ENCODE data around the gene GSKIP. TPM values are rescaled to one million over a fixed set of nuclear protein-coding genes. Genes with fewer than 3 reads are reported as not detected.

Gene GSKIP
- polyA plus RNA-seq, 12 donors, result 9.2 to 22.4 (median 14.4) TPM; not detected in 1

DNA sequence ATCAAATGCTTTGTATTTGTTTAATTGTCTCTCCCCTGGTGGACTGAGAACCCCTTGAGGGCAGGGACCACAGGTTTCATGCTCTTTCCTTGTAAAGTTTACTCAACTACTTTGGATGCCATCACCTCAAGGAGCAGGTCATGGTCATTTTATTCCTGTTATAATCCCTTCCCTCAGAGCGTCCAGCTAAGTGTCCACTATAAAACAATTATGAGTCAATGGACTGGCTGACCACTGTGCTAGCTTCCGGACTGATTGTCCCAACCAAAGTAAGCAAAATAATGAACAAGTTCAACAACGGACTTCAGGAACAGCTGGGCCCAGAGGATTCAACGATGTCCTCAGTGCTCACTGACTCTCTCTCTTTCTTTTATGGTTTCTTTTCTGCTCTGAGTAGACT lies 46.8 kb downstream of the GSKIP start:
- no peak for DNase-seq

DNA sequence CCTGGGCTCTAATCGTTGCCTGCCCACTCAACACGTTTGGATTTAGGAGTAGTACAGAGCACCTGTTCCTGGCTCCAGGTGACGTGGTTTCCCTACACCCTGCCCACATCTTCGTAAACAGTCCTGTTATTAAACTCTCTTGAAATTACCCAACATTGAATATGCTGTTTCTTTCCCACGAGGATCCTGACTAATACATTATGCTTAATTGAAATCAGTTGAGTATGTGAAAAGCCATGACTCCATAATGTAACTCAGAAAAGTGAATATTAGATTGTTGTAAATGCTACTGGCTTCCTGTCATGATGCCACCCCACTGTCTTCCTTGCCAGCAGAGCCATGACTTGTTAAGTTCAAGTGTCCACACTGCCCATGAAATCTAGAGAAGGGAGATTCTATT lies 50.2 kb downstream of the GSKIP start:
- DNase-seq, result no peak

DNA sequence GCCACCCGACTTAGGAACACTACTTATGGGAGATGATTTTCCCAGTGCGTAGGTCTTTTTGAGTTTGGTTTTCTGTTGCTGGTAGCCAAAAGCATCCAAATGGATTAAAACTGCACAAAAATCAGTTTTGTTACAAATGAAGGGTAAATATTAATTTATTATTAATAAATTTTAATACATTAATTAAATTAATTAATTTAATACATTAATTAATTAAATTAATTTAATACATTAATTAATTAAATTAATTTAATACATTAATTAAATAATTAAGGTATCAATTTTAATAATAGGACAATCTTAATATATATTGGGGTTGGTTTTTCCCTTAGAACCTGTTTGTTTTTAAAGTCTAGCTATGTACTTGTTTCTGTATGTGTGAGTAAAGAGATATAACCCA lies 52.2 kb downstream of the GSKIP start:
- DNase-seq, result no peak

DNA sequence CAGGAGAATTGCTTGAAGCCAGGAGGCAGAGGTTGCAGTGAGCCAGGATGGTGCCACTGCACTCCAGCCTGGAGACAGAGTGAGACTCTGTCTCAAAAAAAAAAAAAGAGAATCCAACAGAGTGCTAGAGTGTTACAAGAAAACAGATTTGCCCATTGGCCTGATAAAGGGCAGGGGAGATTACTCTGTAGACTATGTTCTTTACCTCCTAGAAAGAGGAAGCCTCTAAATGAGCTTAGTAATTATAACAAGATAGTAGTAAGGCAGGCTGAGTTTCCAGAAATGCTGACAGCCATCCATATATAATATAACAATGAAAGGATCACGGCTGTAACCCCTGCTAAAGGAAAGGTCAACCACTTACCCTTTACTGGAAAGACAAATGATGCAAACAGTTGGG lies 53.0 kb downstream of the GSKIP start:
- no peak for DNase-seq

DNA sequence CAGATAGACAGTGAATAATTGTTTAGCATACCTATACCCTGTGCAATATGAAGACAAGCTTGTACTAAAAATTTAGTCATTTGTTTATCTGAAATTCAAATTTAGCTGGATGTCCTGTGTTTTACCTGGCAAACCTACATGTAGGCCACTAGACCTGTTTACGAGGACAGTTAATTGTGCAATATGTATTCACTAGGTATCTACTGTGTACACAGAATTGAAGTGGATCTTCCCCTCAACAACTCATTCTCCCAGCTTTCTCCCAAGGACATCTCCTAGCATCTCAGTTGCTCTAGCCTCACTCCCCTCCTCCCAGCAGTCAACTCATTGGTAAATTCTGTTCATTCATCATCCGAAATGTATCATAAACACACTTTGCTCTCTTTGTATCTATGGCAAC lies 53.9 kb downstream of the GSKIP start:
- DNase-seq, result no peak

DNA sequence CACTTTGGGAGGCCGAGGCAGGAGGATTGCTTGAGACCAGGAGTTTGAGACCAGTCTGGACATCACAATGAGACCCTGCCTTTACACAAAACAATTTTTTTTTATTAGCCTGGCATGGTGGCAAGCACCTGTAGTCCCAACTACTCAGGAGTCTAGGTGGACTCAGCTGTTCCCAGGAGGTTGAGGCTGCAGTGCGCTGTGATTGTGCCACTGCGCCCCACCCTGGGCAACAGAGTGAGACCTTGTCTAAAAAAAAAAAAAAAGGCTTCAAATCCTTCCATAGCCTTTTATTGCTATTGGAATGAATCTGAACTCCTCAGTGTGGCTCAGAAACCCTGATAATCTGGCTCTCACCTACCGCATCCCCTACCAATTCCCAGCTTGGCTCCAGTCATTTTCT lies 54.7 kb downstream of the GSKIP start:
- no peak for DNase-seq

DNA sequence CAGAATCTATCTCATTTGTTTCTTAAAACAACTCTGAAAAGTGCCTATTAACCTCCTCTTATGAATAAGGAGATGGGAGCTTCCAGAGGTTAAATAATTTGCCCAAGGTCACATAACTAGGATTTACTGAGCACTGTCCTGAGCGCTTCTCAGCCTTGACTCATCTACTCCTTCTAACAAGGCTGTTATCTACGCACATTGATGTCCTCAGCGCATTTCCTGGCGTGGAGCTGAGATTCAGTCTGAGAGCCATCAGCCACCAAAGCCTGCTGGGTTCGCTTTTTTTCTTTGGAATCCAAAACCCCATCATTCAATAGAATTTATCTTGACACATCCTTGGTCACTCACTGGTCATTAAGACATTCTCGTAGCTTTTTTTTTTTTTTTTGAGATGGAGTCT lies 57.9 kb downstream of the GSKIP start:
- DNase-seq, result no peak

DNA sequence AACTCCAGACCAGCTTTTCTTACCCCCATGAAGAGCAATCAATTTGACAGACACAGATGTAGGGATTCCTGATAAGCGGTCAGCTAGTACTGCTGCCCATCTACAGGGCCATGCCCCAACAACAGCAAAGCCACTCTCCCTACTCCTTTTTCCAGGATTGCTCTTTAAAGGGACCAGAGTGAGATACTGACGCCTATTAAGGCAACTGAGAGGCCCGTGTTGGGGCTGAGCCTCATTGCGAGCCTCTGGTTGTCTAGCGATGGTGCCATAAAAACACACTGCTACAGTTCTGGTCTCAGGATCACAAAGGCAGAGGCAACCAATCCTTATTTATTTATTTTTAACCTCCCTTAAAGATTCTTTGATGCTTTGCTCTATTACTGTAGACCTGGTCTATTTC lies 59.7 kb downstream of the GSKIP start:
- DNase-seq, result no peak

DNA sequence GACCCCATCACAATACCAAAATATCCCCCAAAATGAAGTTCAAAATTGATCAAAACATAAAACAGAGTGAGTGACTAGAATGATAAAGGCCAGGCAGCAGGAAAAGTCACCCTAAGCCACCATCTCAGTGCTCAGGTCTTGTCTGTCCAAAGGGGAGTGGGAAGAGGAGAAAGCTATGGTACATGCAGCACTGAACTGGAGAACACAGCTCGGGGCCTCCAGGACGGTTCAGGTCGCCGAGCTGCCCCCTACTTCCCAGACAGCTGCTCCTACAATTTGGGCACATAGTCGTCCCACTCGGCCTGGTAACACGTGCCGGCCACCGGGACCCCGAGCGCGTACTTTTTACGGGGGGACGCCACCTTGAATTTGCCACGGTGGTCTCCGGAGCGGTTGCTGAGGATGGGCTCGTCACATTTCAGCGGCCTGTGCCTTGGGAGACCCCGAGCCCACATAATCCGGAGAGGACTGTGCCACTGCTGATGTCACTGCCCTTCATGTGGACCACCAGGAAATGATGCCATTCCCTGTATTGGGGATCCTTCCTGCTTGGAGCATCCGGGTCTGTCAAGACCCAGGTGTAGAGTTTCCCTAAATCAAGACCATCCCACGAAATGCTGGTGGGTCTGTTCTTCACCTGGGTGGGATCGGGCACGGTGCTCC lies 60.3 kb downstream of the GSKIP start:
- no peak for DNase-seq

DNA sequence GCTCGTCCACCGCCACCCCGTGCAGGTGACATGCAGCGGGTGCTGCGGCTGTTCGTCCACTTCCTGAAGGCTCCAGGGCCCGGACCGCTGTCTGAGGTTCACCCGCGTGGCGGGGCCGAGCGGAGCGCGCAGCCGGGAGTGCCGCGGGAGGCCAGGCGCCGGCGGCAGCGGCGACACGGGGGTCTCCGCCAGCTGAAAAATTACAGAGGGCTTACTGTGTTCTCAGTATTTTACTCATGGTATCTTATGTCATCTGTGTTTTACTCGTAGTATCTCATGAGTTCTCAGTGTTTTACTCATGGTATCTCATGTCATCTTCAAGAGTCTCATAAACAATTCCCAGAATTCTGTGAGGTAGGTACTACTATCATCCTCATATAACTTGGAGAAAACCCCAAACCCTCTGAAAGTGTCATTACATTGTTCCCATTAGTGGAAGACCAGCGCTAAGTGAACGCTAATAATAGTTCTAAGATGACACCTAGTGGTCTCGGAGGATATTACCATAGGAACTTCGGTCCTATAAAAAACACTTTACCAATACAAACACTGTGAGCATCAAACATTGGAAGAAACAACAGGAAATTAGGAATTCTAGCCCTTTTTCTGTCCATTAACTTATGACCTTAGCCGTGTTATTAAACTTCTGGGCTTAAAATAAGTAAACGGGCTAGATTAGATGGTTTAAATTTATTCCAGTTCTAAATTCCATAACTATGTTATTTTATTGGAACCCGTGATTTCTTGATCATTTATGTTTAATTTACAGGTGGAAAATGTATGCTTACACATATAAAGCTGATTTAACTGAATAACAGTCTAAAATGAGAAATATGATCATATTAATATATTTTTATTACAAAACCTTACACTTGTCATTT lies 61.0 kb downstream of the GSKIP start:
- DNase-seq, result peak; percentile 78

DNA sequence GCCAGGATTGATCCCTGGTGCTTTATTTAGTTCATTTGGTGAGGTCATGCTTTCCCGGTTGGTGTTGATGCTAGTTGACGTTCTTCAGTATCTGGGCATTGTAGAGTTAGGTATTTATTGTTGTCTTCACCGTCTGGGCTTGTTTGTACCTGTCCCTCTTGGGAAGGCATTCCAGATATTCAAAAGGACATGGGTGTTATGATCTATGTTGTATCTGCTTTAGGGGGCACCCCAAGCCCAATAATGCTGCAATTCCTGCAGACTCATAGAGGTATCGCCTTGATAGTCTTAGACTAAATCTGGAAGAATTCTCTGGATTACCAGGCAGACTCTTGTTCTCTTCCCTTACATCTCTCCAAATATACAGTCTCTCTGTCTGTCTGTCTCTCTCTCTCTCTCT lies 70.7 kb downstream of the GSKIP start:
- DNase-seq, result no peak

Other genes starting within 250 kb of the GSKIP start
- 1 to 10 TPM in 11 of 12 donors, not detected in 1; 1.4 to 5.9 (median 2.6) TPM for gene BDKRB2, start 158.7 kb upstream of the GSKIP start, polyA plus RNA-seq (ENCODE audit: insufficient read length in 12 of 12)
- 1 to 10 TPM in 2 of 12 donors, under 1 TPM in 8, not detected in 2; 0.28 to 1.2 (median 0.71) TPM for gene BDKRB1, start 107.3 kb upstream of the GSKIP start, polyA plus RNA-seq (ENCODE audit: insufficient read length in 12 of 12)
- 10 to 100 TPM in 11 of 12 donors, not detected in 1; 11.8 to 24.1 (median 16.0) TPM for gene ATG2B, start 185 bp upstream of the GSKIP start, polyA plus RNA-seq (ENCODE audit: insufficient read length in 12 of 12)
- gene AK7, start 28.6 kb downstream of the GSKIP start, polyA plus RNA-seq (ENCODE audit: insufficient read length in 12 of 12), result under 1 TPM in 10 of 12 donors, not detected in 2; 0.22 to 0.91 (median 0.32) TPM
- 100 to 1,000 TPM in 10 of 12 donors, 10 to 100 TPM in 1, not detected in 1; 89.8 to 160 (median 128) TPM for gene PAPOLA, start 138.9 kb downstream of the GSKIP start, polyA plus RNA-seq (ENCODE audit: insufficient read length in 12 of 12)

Measured in muscle of arm (tissue), 12 donors.